ENCODE measurements around the gene RFX7.
"Not testable (repeated sequence)": the region's sequence is repeated elsewhere in the genome, so short reads cannot be mapped to it uniquely, and the experiment has no call there.

RFX7 gene

GRCh38 chr15:56243163-56244037 lies at the start of gene RFX7:
Gene RFX7, minus strand, starts transcription at chr15:56243879. Its CDS starts 594 bp downstream, at chr15:56243285.
- DNase-seq (ENCODE audit: low read depth), result peak; percentile 67

- no peak for DNase-seq (ENCODE audit: low read depth)
Observed at GRCh38 chr15:56292546-56293316, 49.1 kb upstream of the RFX7 start.

- DNase-seq (ENCODE audit: low read depth), result no peak
Observed at GRCh38 chr15:56291741-56292140, 48.1 kb upstream of the RFX7 start.

GRCh38 chr15:56286213-56286612 lies 42.5 kb upstream of the RFX7 start:
- no peak for DNase-seq (ENCODE audit: low read depth)

- DNase-seq (ENCODE audit: low read depth), result no peak
Observed at GRCh38 chr15:56281145-56281544, 37.5 kb upstream of the RFX7 start.

- no peak for DNase-seq (ENCODE audit: low read depth)
Observed at GRCh38 chr15:56273724-56274123, 30.0 kb upstream of the RFX7 start.

GRCh38 chr15:56272454-56272853 lies 28.8 kb upstream of the RFX7 start:
- DNase-seq (ENCODE audit: low read depth), result no peak

GRCh38 chr15:56266465-56266864 lies 22.8 kb upstream of the RFX7 start:
- not testable (repeated sequence) for DNase-seq (ENCODE audit: low read depth)

GRCh38 chr15:56261854-56262509 lies 18.3 kb upstream of the RFX7 start:
- no peak for DNase-seq (ENCODE audit: low read depth)

GRCh38 chr15:56257306-56257705 lies 13.6 kb upstream of the RFX7 start:
- not testable (repeated sequence) for DNase-seq (ENCODE audit: low read depth)

GRCh38 chr15:56254265-56254664 lies 10.6 kb upstream of the RFX7 start:
- no peak for DNase-seq (ENCODE audit: low read depth)

GRCh38 chr15:56252386-56252785 lies 8.7 kb upstream of the RFX7 start:
- no peak for DNase-seq (ENCODE audit: low read depth)

- no peak for DNase-seq (ENCODE audit: low read depth)
Observed at GRCh38 chr15:56251315-56252095, 7.8 kb upstream of the RFX7 start.

GRCh38 chr15:56250626-56251025 lies 6.9 kb upstream of the RFX7 start:
- no peak for DNase-seq (ENCODE audit: low read depth)

- DNase-seq (ENCODE audit: low read depth), result no peak
Observed at GRCh38 chr15:56249092-56249491, 5.4 kb upstream of the RFX7 start.

GRCh38 chr15:56248311-56248992 lies 4.8 kb upstream of the RFX7 start:
- no peak for DNase-seq (ENCODE audit: low read depth)

GRCh38 chr15:56247266-56247665 lies 3.6 kb upstream of the RFX7 start:
- DNase-seq (ENCODE audit: low read depth), result no peak

- peak; percentile 74 for DNase-seq (ENCODE audit: low read depth)
Observed at GRCh38 chr15:56245871-56246814, 2.5 kb upstream of the RFX7 start.

GRCh38 chr15:56244811-56245576 lies 1.3 kb upstream of the RFX7 start:
- DNase-seq (ENCODE audit: low read depth), result no peak

All from stimulated activated CD8-positive, alpha-beta memory T cell treated with anti-CD3 and anti-CD28 coated beads, Interleukin-12 subunit alpha, Interleukin-12 subunit beta, amount 100 ng/mL, for 4 hours (primary cell).